ENCODE data around the gene GSK3A. TPM values are rescaled to one million over a fixed set of nuclear protein-coding genes. Genes with fewer than 3 reads are reported as not detected.
A peak's percentile ranks its signal among the peaks of the same experiment; 100 is the strongest.
"Not testable (repeated sequence)": the region's sequence is repeated elsewhere in the genome, so short reads cannot be mapped to it uniquely, and the experiment has no call there.

Gene GSK3A
- total RNA-seq, 4 donors from 2014 or later = 19.1 to 32.6 (median 24.6) TPM

GRCh38 chr19:42268704-42269477, 26.5 kb upstream of the GSK3A start, which contains the start of gene CIC:
Gene CIC (plus strand): TSS chr19:42269252. CDS start chr19:42271784, 2,532 bp downstream.
- H3K27ac ChIP-seq = peak within 1 kb of the TSS; percentile 96 to 100 (median 99)
- DNase-seq = peak; percentile 100
- peaks cover 20 to 29% of the 10 kb centered on the region in 2 donors for H3K4me1 ChIP-seq
- no peaks in the 10 kb centered on the region for H3K27me3 ChIP-seq
- peak within 1 kb of the TSS; percentile 45 to 66 (median 58) for H3K4me3 ChIP-seq (replicated peaks in 1 of 3)
- TF ChIP-seq CTCF (IDR thresholded peaks at IDR 0.05) (no peak), POLR2A (IDR thresholded peaks at IDR 0.05) (peak in 1 of 2 donors; percentile 13)
- 1 to 2% methylated on average over 40 to 48 of the region's 52 CpGs for WGBS, 2 donors
- no peaks in the 10 kb centered on the region for H3K9me3 ChIP-seq
- intact Hi-C loops (cut with DNase I) = no loop called here
- peaks cover 19% of the 10 kb centered on the region in 2 donors for H3K36me3 ChIP-seq

- Histone ChIP-seq H3K27ac (peak overlapping the region; percentile 96 to 100 (median 99)), H3K4me1 (peaks cover 20 to 29% of the 10 kb centered on the region in 2 donors), H3K4me3 (replicated peaks in 1 of 3) (peak overlapping the region; percentile 30 to 66 (median 45)), H3K36me3 (peaks cover 13% of the 10 kb centered on the region in 2 donors), H3K9me3 (no peaks in the 10 kb centered on the region), H3K27me3 (no peaks in the 10 kb centered on the region)
- WGBS, 2 donors = 0% methylated on average over 25 to 43 of the region's 46 CpGs
- peak; percentile 99 for DNase-seq
- intact Hi-C loops (cut with DNase I) = no loop called here
- peak in 1 of 2 donors; percentile 91 for TF ChIP-seq POLR2A (IDR thresholded peaks at IDR 0.05)
- peak in 1 of 6 experiments; percentile 5 for TF ChIP-seq CTCF (IDR thresholded peaks at IDR 0.05)
These were observed 25.8 kb upstream of the GSK3A start for GRCh38 chr19:42268142-42268703.

- DNase-seq = no peak
- intact Hi-C loops (cut with DNase I) = no loop called here
- Histone ChIP-seq H3K27ac (peak overlapping the region; percentile 96 to 100 (median 99)), H3K4me3 (replicated peaks in 1 of 3) (peak overlapping the region; percentile 4 to 66 (median 4)), H3K4me1 (peaks cover 20 to 29% of the 10 kb centered on the region in 2 donors), H3K36me3 (peaks cover 7% of the 10 kb centered on the region in 2 donors), H3K9me3 (no peaks in the 10 kb centered on the region), H3K27me3 (no peaks in the 10 kb centered on the region)
- WGBS, 2 donors = 7 to 9% methylated on average over 7 to 13 of the region's 13 CpGs
- peak in 1 of 6 experiments; percentile 2 for TF ChIP-seq CTCF (IDR thresholded peaks at IDR 0.05)
- TF ChIP-seq POLR2A (IDR thresholded peaks at IDR 0.05) = no peak
These were observed 25.3 kb upstream of the GSK3A start for GRCh38 chr19:42267644-42268141.

- H3K27me3 ChIP-seq; H3K36me3 ChIP-seq; H3K27ac ChIP-seq; H3K4me3 ChIP-seq (replicated peaks in 1 of 3); H3K9me3 ChIP-seq; DNase-seq; intact Hi-C loops (cut with DNase I): not testable (repeated sequence)
- peaks cover 20 to 29% of the 10 kb centered on the region in 2 donors for H3K4me1 ChIP-seq
- 87% methylated on average over 25 of the region's 25 CpGs for WGBS, 2 donors
These were observed 24.7 kb upstream of the GSK3A start for GRCh38 chr19:42266928-42267603.

- H3K4me3 ChIP-seq (replicated peaks in 1 of 3); intact Hi-C loops (cut with DNase I): not testable (repeated sequence)
- WGBS, 2 donors = 89 to 90% methylated on average over 4 of the region's 4 CpGs
These were observed 23.7 kb upstream of the GSK3A start for GRCh38 chr19:42266105-42266504.

More at GRCh38 chr19:42266105-42266504, 23.7 kb upstream of the GSK3A start:
- not testable (repeated sequence) for DNase-seq, H3K27ac ChIP-seq, H3K27me3 ChIP-seq, H3K36me3 ChIP-seq, H3K9me3 ChIP-seq
- H3K4me1 ChIP-seq = peaks cover 19 to 21% of the 10 kb centered on the region in 2 donors
